Uterus (tissue), 2 donors: ENCODE results near the gene CREG1.

ENCODE experiments used
- POLR2A ChIP-seq, 2 donors: fragments of 450-650 bp; IDR thresholded peaks; one replicate each; pipeline ENCODE4 v1.6.1; 2016; ENCODE audit warnings: antibody characterized with exemption in 2 of 2, mild to moderate bottlenecking in 1 of 2, moderate library complexity in 1 of 2
- TF ChIP-seq, protein P1 (sequence below), 4 experiments: fragments of 200-600 bp in 2 of 4; fragments of 450-650 bp in 2 of 4; sonication (generic) in 2 of 4; IDR thresholded peaks; one replicate each; pipeline ENCODE4 v1.5.1; 2016 to 2019; ENCODE audit warnings: antibody characterized with exemption in 4 of 4, mild to moderate bottlenecking in 2 of 4, moderate library complexity in 1 of 4

DNA sequence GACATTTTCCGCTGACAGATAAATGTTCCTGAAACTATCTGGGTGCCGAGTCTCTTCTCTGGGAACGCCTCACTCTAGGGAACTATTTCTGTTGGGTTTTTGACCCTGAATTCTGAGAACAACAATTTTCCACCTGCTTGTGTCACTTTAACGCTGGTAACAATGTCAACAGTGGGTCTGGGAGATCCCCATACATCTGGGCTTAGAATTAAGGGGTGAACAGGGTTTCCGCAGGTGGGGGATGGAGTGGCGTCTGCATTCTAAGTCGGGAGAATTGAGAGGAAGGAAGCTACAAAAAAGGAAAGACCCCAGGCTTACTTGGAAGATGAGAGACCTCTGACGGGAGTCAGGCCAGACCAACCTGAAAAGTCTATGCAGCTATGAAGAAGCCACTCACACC lies 44.0 kb downstream of the CREG1 start:
- TF ChIP-seq, protein P1, sequence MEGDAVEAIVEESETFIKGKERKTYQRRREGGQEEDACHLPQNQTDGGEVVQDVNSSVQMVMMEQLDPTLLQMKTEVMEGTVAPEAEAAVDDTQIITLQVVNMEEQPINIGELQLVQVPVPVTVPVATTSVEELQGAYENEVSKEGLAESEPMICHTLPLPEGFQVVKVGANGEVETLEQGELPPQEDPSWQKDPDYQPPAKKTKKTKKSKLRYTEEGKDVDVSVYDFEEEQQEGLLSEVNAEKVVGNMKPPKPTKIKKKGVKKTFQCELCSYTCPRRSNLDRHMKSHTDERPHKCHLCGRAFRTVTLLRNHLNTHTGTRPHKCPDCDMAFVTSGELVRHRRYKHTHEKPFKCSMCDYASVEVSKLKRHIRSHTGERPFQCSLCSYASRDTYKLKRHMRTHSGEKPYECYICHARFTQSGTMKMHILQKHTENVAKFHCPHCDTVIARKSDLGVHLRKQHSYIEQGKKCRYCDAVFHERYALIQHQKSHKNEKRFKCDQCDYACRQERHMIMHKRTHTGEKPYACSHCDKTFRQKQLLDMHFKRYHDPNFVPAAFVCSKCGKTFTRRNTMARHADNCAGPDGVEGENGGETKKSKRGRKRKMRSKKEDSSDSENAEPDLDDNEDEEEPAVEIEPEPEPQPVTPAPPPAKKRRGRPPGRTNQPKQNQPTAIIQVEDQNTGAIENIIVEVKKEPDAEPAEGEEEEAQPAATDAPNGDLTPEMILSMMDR (IDR thresholded peaks at IDR 0.05) = no peak
- TF ChIP-seq POLR2A (IDR thresholded peaks at IDR 0.05) = no peak
